Right hindlimb (tissue), 1 donor: ENCODE measurements around the gene BBS1.
"Not testable (repeated sequence)": the region's sequence is repeated elsewhere in the genome, so short reads cannot be mapped to it uniquely, and the experiment has no call there.

Experiments used
- DNase-seq: peaks from one replicate; pipeline ENCODE4 v3.0.0-alpha.2; 2018

The BBS1 gene

DNA sequence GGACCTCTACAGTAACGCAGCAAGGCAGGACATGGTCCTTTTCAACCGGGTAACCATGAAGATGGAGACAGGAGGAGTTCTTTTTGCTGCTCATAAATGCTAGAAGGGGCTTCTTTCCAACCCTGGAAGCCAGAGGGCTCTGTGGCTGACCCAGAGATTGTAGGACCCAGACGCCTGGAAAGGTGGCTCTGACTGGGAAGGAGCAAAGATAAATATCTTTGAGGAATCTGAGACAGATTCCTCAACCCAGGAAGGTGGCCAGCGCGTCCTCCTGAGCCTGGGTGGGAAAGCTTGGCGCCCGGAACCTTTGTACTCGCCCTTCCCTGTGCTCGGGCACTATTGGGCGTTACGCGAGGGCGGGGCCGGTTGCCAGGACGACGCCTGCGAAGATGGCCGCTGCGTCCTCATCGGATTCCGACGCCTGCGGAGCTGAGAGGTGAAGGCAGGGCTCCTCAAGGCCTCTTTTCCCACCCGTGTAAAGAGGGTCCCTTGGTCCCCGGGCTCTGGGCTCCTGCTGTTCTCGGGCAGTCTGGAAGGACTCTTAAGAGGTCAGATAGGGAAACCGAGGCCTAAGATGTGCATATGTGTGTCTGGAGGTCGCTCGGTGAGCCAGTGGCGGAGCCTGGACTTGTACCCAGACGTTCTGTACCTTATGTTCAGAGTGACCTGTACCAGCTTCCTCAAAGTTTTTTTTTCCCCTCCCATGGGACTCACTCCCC, at the start of gene BBS1:
Gene BBS1 (plus strand): TSS at position 365 of the 719 bp plus-strand sequence. CDS start 25 bp downstream, at position 390.
- peak; percentile 91 for DNase-seq

DNA sequence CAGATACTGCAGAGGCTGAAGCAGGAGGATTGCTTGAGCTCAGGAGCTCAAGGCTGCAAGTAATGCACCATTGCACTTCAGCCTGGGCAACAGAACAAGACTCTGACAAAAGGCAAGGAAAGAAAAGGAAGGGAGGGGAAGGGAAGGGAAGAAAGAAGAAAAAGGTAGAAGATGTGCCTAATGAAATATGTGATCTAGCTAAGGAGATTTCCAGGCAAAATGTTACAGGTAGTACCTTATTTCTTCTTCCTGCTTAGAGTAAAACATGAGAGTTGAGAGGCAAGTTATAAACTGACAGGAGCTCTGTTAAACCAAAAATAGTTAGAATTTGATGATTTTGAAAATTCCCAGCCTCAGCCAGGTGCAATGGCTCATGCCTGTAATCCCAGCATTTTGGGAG, 48.4 kb upstream of the BBS1 start:
- no peak for DNase-seq

- no peak for DNase-seq
Observed at GRCh38 chr11:66462911-66463310, 47.5 kb upstream of the BBS1 start.

DNA sequence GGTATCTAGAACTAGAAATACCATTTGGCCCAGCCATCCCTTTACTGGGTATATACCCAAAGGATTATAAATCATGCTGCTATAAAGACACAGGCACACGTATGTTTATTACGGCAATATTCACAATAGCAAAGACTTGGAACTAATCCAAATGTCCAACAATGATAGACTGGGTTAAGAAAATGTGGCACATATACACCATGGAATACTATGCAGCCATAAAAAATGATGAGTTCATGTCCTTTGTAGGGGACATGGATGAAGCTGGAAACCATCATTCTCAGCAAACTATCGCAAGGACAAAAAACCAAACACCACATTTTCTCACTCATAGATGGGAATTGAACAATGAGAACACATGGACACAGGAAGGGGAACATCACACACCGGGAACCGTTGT, 46.3 kb upstream of the BBS1 start:
- not testable (repeated sequence) for DNase-seq

- DNase-seq, result no peak
Observed at GRCh38 chr11:66464916-66465315, 45.5 kb upstream of the BBS1 start.

- no peak for DNase-seq
Observed at GRCh38 chr11:66465373-66466224, 44.8 kb upstream of the BBS1 start.

- DNase-seq, result peak; percentile 96
Observed at GRCh38 chr11:66466225-66467033, 44.0 kb upstream of the BBS1 start, which contains the start of gene PELI3. TSS of gene PELI3 (plus strand) at chr11:66466905. CDS start at chr11:66468129, 1,224 bp downstream.

- DNase-seq, result peak; percentile 53
Observed at GRCh38 chr11:66467034-66467659, 43.3 kb upstream of the BBS1 start.

DNA sequence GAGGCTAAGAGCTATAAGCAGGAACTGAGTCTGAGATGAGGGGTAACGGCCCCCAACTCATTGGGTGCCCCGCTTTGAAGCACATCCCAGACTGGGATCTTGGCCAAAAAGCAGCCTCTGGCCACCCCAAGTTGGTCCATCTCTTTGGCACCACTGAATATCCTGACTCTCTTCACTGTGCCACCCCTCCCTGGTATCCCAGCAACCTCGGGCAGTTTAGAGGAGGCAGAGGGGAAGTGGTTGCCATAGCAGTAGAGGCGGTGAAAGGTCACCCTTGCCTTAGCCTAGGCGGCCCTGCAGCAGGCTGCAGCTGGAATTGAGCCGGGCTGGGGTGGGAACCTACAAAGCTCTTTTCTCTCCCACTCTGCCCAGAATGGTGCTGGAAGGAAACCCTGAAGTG, 42.7 kb upstream of the BBS1 start:
- DNase-seq, result no peak

- no peak for DNase-seq
Observed at GRCh38 chr11:66468691-66469090, 41.7 kb upstream of the BBS1 start.

DNA sequence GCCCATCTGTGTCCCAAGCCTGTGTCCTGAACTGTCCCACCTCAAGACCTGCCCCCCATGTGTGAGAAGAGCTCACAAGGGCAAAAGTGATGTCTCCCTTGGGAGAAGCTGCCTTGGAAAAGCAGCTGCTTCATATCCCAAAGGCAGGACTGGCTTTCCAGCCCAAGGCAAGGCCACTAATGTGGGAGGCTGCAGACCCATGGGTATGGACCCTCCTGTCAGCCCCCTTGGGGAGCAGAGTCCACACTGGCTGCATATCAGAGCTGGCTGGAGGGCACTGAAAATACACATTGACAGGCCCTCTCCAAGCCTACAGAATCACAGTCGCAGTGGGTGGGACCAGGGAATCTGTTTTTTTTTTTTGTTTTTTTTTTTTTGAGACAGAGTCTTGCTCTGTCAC, 41.0 kb upstream of the BBS1 start:
- DNase-seq, result no peak

GRCh38 chr11:66470015-66470414, 40.4 kb upstream of the BBS1 start:
- DNase-seq, result no peak

- DNase-seq, result no peak
Observed at GRCh38 chr11:66471142-66471541, 39.3 kb upstream of the BBS1 start.

GRCh38 chr11:66472054-66472453, 38.4 kb upstream of the BBS1 start:
- no peak for DNase-seq

- DNase-seq, result no peak
Observed at GRCh38 chr11:66473167-66473566, 37.3 kb upstream of the BBS1 start.

GRCh38 chr11:66473608-66474515, 36.6 kb upstream of the BBS1 start:
- no peak for DNase-seq

- DNase-seq, result no peak
Observed at GRCh38 chr11:66475349-66476172, 34.9 kb upstream of the BBS1 start.

GRCh38 chr11:66476173-66476840, 34.1 kb upstream of the BBS1 start:
- DNase-seq, result no peak

DNA sequence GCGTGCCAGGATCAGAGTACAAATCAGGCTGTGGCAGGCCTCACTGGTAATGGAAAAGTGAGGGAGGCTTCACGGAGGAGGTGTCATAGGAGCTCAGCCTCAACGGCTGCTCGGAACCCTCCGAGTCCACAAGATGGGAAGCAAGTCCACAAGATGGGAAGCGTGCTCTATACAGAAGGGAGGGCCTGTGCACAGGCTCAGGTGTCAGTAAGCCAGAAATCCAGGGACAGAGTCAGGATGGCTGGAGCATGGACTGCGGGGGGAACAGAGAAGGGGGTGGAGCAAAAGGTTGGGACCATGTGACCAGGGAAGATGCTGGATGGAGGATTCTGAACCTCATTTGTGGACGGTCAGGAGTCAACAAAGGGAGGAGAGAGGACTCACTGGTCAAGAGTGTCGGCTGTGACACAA, 33.6 kb upstream of the BBS1 start:
- DNase-seq, result no peak
